GM18907 (cell line): ENCODE results near the gene ERN1.

Experiments
- ATAC-seq: cut with Tn5 transposase; IDR thresholded peaks from one replicate; pipeline ENCODE4 v1.9.1; 2021; ENCODE audit warnings: mild to moderate bottlenecking, moderate library complexity; ENCODE audit not compliant: unreplicated experiment

ERN1 gene

GRCh38 chr17:64064331-64064730 is 65.6 kb downstream of the ERN1 start:
- ATAC-seq = no peak

- no peak for ATAC-seq
Observed at GRCh38 chr17:64063766-64064224, 66.1 kb downstream of the ERN1 start.

- ATAC-seq = no peak
Observed at GRCh38 chr17:64063088-64063487, 66.9 kb downstream of the ERN1 start.

GRCh38 chr17:64061178-64061898 is 68.6 kb downstream of the ERN1 start:
- ATAC-seq = peak; percentile 58

GRCh38 chr17:64060331-64060730 is 69.6 kb downstream of the ERN1 start:
- no peak for ATAC-seq

GRCh38 chr17:64059756-64060155 is 70.2 kb downstream of the ERN1 start:
- ATAC-seq = no peak

GRCh38 chr17:64058621-64059020 is 71.3 kb downstream of the ERN1 start:
- no peak for ATAC-seq

GRCh38 chr17:64057701-64058263 is 72.2 kb downstream of the ERN1 start:
- no peak for ATAC-seq

GRCh38 chr17:64056269-64057005 is 73.5 kb downstream of the ERN1 start:
- ATAC-seq = peak; percentile 75

GRCh38 chr17:64055183-64056142 is 74.5 kb downstream of the ERN1 start:
- no peak for ATAC-seq

- no peak for ATAC-seq
Observed at GRCh38 chr17:64054304-64054703, 75.6 kb downstream of the ERN1 start.

- no peak for ATAC-seq
Observed at GRCh38 chr17:64053101-64053500, 76.8 kb downstream of the ERN1 start.

GRCh38 chr17:64051153-64051552 is 78.8 kb downstream of the ERN1 start:
- no peak for ATAC-seq

GRCh38 chr17:64048805-64049204 is 81.1 kb downstream of the ERN1 start:
- no peak for ATAC-seq

- no peak for ATAC-seq
Observed at GRCh38 chr17:64045176-64045575, 84.8 kb downstream of the ERN1 start.

GRCh38 chr17:64042700-64043485 is 87.1 kb downstream of the ERN1 start:
- ATAC-seq = no peak

GRCh38 chr17:64041912-64042311 is 88.0 kb downstream of the ERN1 start:
- no peak for ATAC-seq

- no peak for ATAC-seq
Observed at GRCh38 chr17:64040206-64040605, 89.7 kb downstream of the ERN1 start.

GRCh38 chr17:64039106-64039400 is 90.9 kb downstream of the ERN1 start:
- no peak for ATAC-seq
